Activated T-helper 1 cell treated with anti-CD3 and anti-CD28 coated beads, Interleukin-12 subunit alpha, Interleukin-12 subunit beta, Interleukin-2, Interleukin-4 antibody, amounts not matched to agents 30 ng/mL and 10 ng/mL and 1 ng/mL, durations not matched to agents 14 hours and 24 hours and 36 hours (primary cell): ENCODE measurements around the gene PLA2G6. TPM values are rescaled to one million over a fixed set of nuclear protein-coding genes. Genes with fewer than 3 reads are reported as not detected.
"Not testable (repeated sequence)": the region's sequence is repeated elsewhere in the genome, so short reads cannot be mapped to it uniquely, and the experiment has no call there.

Experiments used
- DNase-seq: peaks from one replicate; pipeline ENCODE4 v3.0.0; 2021; ENCODE audit warnings: low spot score
- H3K27ac Mint-ChIP-seq: one replicate; pipeline ENCODE4 v1.8.0; 2021; ENCODE audit warnings: mild to moderate bottlenecking, mixed read lengths
- H3K27me3 Mint-ChIP-seq: one replicate; pipeline ENCODE4 v1.8.0; 2022; ENCODE audit warnings: mild to moderate bottlenecking, moderate library complexity, mixed read lengths; ENCODE audit not compliant: insufficient read depth
- H3K36me3 Mint-ChIP-seq: one replicate; pipeline ENCODE4 v1.8.0; 2021; ENCODE audit warnings: low read depth, mixed read lengths
- H3K4me1 Mint-ChIP-seq: one replicate; pipeline ENCODE4 v1.8.0; 2021; ENCODE audit warnings: low read depth, mixed read lengths
- H3K4me3 Mint-ChIP-seq: one replicate; pipeline ENCODE4 v1.8.0; 2021; ENCODE audit warnings: mild to moderate bottlenecking, moderate library complexity, mixed read lengths
- H3K9me3 Mint-ChIP-seq: one replicate; pipeline ENCODE4 v1.8.0; 2021; ENCODE audit warnings: mixed read lengths
- intact Hi-C: fragments of 100-400 bp; cut with micrococcal nuclease; formaldehyde crosslinking; loops from one replicate; pipeline ENCODE4 v1.15.1; 2024
- total RNA-seq: library from RNA; stranded (reverse); gene quantifications from 2 replicates; pipeline ENCODE4 v1.2.3, GENCODE V29; 2022

PLA2G6 gene
- total RNA-seq, 1 donor from 2014 or later: 34.8 TPM

DNA sequence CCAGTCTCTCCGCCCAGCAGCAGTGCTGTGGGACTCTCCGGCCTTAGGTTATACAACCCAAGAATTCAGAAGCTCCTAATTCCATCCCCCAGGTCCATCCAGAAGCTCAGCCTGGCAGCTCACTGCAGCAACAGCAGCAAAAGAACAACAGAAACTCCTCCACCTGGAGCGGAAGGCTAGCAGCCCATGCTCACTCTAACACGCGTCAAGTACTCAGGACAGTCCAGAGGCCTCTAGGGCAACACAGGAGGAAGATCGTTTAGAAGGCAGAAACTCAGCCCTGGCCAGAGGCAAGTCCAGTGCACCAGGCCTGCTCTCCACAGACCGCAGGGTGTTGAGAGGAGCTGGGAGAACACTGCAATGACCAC is 17.1 kb downstream of the PLA2G6 start:
- DNase-seq: no peak
- no peaks in the 10 kb centered on the region for H3K27me3 Mint-ChIP-seq
- no peak overlapping the region for H3K4me3 Mint-ChIP-seq
- no peaks in the 10 kb centered on the region for H3K9me3 Mint-ChIP-seq
- peaks cover 9% of the 10 kb centered on the region for H3K36me3 Mint-ChIP-seq
- H3K27ac Mint-ChIP-seq: no peak overlapping the region
- H3K4me1 Mint-ChIP-seq: peaks cover 13% of the 10 kb centered on the region
- intact Hi-C loops: no loop called here

DNA sequence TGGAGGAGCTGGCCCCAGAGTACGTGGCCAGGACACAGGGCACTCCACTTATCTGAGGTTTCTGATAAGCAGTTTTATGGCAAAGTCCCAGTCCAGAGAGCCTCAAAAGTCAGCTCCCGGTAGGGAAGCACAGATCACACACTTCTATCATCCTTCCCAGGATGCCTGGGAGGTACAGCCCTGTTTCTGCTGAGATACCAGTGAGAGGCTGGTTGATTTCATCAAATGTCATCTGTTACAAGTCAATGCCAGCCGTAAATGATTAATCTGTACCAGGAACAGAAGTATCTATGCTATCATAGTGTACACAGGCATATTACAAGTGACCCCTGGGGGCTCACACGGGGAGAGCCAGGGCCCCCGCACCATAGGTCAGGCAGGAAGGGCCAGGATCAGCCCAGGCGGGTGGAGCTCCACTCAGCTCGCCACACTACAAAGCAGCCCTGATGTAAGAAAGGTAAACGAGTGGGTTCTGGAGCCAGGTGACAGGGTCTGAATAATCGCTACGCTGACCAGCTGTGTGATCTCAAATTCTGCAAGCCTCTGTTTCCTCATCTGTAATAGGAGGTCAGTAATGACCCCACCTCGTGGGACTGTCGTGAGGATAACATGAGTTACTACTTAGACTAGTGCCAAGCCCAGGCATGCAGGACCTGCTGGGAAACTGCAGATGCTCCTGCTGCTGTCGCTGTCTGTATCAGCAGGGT is 17.6 kb downstream of the PLA2G6 start:
- intact Hi-C loops: no loop called here
- DNase-seq: no peak
- Mint-ChIP-seq H3K27me3 (no peaks in the 10 kb centered on the region), H3K4me3 (no peak overlapping the region), H3K4me1 (peaks cover 13% of the 10 kb centered on the region), H3K36me3 (peaks cover 9% of the 10 kb centered on the region), H3K9me3 (no peaks in the 10 kb centered on the region), H3K27ac (no peak overlapping the region)

DNA sequence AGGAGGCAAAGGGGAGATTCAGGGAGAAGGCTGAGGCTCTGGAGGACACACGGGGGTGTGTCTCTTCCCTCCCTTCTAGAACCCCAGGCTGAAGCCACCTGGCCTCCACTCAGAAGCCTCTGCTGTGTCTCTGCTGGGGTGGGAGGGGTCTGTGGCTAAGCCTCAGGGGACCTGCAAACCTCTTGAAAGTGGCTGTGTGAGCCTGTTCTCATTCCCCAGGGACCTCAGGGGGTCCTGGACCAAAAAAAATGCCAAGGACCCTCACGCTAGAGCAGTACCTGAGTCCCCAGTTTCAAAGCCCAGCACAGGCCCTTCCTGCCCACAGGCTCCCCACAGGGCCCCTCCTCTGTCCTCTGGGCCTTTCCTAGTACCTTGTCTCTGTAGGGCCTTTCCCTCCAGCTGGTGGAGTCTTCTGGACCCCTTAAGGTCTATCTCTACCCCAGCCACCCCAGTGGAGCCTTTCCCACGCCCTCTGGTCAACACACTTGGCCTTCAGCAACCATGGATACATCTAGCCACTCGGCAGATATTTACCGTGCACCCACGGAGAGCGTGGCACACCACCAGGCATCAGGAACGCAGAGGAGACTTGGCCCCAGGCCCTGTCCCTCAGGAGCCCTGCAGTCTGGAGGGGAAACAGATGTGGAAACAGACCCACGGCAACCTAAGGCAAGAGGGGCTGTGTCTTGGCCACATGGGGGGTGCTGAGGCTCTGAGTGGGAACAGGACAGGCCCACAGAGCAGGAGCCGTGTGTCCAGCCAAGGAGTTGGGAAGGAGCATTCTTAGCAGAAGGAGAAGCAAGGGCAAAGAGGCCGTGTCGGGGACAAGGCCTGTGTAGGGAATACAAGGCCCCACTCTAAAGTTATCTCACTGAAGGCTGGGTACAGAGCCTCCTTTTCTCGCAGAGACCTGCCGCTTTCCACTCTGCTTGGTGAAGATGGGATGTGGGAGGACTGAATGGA is 18.5 kb downstream of the PLA2G6 start:
- peaks cover 13% of the 10 kb centered on the region for H3K4me1 Mint-ChIP-seq
- H3K4me3 Mint-ChIP-seq: no peak overlapping the region
- H3K36me3 Mint-ChIP-seq: peaks cover 9% of the 10 kb centered on the region
- no peak overlapping the region for H3K27ac Mint-ChIP-seq
- no peak for DNase-seq
- H3K27me3 Mint-ChIP-seq: no peaks in the 10 kb centered on the region
- H3K9me3 Mint-ChIP-seq: no peaks in the 10 kb centered on the region
- intact Hi-C loops: no loop called here

DNA sequence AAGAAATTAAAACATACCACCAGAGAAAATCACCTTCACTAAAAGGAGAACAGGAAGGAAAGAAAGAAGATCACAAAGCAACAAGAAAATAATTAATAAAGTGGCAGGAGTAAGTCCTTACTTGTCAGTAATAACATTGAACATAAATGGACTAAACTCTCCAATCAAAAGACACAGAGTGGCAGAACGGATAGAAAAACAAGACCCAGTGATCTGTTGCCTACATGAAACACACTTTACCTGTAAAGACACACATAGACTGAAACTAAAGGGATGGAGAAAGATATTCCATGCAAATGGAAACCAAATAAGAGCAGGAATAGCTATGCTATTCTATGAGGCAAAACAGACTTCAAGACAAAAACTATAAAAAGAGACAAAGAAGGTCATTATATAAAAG is 25.9 kb downstream of the PLA2G6 start:
- H3K4me3 Mint-ChIP-seq: no peak overlapping the region
- DNase-seq: no peak
- no peaks in the 10 kb centered on the region for H3K4me1 Mint-ChIP-seq
- H3K9me3 Mint-ChIP-seq: no peaks in the 10 kb centered on the region
- intact Hi-C loops: no loop called here
- H3K36me3 Mint-ChIP-seq: no peaks in the 10 kb centered on the region
- no peaks in the 10 kb centered on the region for H3K27me3 Mint-ChIP-seq
- H3K27ac Mint-ChIP-seq: no peak overlapping the region

DNA sequence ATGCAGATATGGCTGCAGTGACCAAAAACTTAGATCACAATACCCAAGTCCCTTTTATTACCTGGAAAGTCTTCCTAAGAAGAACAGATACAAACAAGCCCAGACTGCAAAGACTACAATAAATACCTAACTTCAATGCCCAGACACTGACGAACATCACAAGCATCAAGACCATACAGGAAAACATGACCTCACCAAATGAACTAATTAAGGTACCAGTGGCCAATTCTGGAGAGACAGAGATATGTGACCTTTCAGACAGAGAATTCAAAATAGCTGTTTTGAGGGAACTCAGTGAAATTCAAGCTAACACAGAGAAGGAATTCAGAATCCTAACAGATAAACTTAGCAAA is 27.1 kb downstream of the PLA2G6 start:
- H3K4me1 Mint-ChIP-seq, H3K27me3 Mint-ChIP-seq, H3K9me3 Mint-ChIP-seq, DNase-seq, intact Hi-C loops, H3K36me3 Mint-ChIP-seq, H3K4me3 Mint-ChIP-seq, H3K27ac Mint-ChIP-seq: not testable (repeated sequence)

DNA sequence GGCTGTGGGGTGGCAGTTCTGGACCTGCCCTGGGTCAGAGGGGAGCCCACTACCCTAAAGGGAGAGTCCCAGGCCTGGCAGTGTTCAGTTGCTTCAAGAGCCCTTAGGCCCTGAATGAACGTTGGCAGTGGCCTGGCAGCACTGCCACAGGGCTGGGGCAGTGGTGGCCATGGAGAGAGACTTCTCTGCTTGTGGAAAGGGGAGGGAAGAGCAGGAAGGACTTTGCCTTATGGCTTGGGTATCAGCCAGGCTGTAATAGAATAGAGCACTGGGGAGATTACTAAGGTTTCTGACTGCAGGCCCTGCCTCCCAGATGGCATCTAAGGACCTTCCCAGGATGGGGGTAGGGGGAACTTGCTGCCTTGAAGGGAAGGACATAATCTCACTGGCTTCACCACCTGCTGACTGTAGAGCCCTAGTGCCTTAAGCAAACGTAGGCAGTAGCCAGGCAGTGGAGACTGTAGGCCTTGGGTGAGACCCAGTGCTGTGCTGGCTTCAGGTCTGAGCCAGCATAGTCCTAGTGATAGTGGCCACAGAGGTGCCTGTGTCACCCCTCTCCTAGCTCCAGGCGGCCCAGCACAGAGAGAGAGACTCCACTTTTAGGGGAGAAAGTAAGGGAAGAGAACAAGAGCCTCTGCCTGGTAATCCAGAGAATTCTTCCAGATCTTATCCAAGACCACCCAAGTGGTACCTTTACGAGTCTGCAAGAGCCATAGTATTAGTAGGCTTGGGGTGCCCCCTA is 27.6 kb downstream of the PLA2G6 start:
- H3K27me3 Mint-ChIP-seq: no peaks in the 10 kb centered on the region
- intact Hi-C loops: no loop called here
- DNase-seq: no peak

DNA sequence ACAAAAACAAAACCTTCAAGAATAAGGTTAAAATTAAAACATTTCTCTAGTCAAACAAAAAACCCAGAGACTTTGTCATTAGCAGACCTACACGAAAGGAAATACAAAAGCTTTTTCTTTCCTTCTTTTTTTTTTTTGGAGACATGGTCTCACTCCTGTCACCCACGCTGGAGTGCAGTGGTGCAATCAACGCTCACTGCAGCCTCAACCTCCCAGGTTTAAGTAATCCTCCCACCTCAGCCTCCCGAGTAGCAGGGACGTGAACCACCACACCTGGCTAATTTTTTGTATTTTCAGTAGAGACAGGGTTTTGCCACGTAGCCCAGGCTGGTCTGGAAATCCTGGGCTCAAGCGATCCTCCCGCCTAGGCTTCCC is 30.5 kb downstream of the PLA2G6 start:
- H3K4me3 Mint-ChIP-seq: no peak overlapping the region
- intact Hi-C loops: no loop called here
- H3K27me3 Mint-ChIP-seq: peaks cover 1% of the 10 kb centered on the region
- peaks cover 10% of the 10 kb centered on the region for H3K4me1 Mint-ChIP-seq
- peaks cover 7% of the 10 kb centered on the region for H3K36me3 Mint-ChIP-seq
- H3K9me3 Mint-ChIP-seq: no peaks in the 10 kb centered on the region
- H3K27ac Mint-ChIP-seq: no peak overlapping the region
- no peak for DNase-seq

More for the DNA sequence above, 27.6 kb downstream of the PLA2G6 start:
- no peaks in the 10 kb centered on the region for H3K36me3 Mint-ChIP-seq
- H3K4me3 Mint-ChIP-seq: no peak overlapping the region
- H3K9me3 Mint-ChIP-seq: no peaks in the 10 kb centered on the region
- H3K27ac Mint-ChIP-seq: no peak overlapping the region
- H3K4me1 Mint-ChIP-seq: no peaks in the 10 kb centered on the region

DNA sequence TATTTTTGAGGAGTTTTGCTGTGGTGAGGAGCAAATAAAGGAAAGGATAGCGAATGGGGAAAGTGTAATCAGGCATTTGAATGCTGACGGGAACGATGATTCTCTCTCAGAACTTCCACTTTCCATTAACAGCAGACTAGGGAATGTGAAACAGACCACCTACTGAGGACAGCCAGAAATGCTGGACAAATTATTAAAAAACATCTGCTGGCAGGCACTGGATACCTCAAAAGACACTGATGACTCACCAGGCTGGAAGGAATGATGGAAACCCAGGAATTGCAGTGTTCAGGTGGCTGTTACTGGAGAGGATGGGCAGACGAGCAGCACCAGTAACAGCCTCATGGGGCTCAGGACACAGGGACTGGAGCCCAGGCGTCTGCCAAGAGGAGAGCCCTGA is 33.4 kb downstream of the PLA2G6 start:
- H3K4me3 Mint-ChIP-seq: no peak overlapping the region
- H3K27me3 Mint-ChIP-seq: peaks cover 1% of the 10 kb centered on the region
- no peaks in the 10 kb centered on the region for H3K9me3 Mint-ChIP-seq
- no peak for DNase-seq
- no peak overlapping the region for H3K27ac Mint-ChIP-seq
- H3K4me1 Mint-ChIP-seq: peaks cover 14% of the 10 kb centered on the region
- intact Hi-C loops: no loop called here
- H3K36me3 Mint-ChIP-seq: peaks cover 9% of the 10 kb centered on the region

DNA sequence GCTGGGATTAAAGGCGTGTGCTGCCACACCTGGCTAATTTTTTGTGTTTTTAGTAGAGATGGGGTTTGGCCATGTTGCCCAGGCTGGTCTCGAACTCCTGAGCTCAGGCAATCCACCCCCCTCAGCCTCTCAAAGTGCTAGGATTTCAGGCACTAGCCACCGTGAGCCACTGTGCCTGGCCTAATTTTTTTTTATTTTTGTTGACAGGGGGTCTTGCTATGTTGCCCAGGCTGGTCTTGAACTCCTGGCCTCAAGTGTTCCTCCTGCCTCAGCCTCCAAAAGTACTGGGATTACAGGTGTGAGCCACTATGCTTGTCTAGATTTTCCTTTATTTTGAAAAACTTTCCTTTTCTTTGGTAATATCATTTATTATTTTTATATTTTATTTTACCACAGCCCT is 35.5 kb downstream of the PLA2G6 start:
- H3K4me3 Mint-ChIP-seq, H3K27me3 Mint-ChIP-seq, DNase-seq, H3K27ac Mint-ChIP-seq, H3K36me3 Mint-ChIP-seq, intact Hi-C loops, H3K9me3 Mint-ChIP-seq: not testable (repeated sequence)
- peaks cover 15% of the 10 kb centered on the region for H3K4me1 Mint-ChIP-seq

DNA sequence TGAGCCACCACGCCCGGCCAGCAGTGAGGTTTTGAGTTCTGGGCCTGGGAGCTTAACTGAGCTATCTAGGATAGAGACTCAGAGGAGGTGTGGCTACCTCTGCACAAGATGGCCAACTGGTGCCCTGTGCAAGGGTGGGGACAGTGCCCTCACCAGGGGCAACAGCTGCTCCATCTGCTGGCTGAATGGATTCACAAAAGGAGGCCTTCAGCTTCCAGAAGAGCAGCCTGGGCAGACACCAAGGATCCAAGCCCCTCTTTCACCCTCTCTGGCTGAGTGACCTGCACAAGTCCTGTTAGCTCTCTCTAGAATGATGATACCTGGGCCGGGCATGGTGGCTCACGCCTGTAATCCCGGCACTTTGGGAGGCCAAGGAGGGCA is 37.6 kb downstream of the PLA2G6 start:
- no peak overlapping the region for H3K4me3 Mint-ChIP-seq
- H3K27me3 Mint-ChIP-seq: peaks cover 1% of the 10 kb centered on the region
- H3K9me3 Mint-ChIP-seq: no peaks in the 10 kb centered on the region
- intact Hi-C loops: no loop called here
- H3K27ac Mint-ChIP-seq: no peak overlapping the region
- H3K4me1 Mint-ChIP-seq: peaks cover 15% of the 10 kb centered on the region
- DNase-seq: no peak
- peaks cover 9% of the 10 kb centered on the region for H3K36me3 Mint-ChIP-seq

DNA sequence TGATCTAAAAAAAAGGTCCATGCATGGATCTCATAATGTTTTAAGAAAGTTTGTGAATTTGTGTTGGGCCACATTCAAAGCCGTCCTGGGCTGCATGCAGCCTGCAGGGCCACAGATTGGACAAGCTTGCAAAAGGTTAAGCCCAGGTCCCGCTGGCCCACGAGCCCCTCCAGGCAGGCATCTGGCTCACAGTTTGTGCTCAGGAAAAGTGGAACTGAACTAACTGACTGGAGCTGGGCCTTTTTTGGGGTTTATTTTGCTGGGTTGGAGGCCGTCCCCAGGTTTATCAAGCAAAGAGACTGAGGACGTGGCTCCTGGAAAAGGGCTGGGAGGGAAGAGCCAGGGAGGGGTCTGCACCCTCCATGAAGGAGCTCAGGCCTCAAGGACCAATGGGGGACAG is 39.0 kb downstream of the PLA2G6 start:
- peaks cover 8% of the 10 kb centered on the region for H3K4me1 Mint-ChIP-seq
- H3K27ac Mint-ChIP-seq: no peak overlapping the region
- peaks cover 6% of the 10 kb centered on the region for H3K36me3 Mint-ChIP-seq
- intact Hi-C loops: no loop called here
- DNase-seq: no peak
- H3K4me3 Mint-ChIP-seq: no peak overlapping the region
- H3K27me3 Mint-ChIP-seq: no peaks in the 10 kb centered on the region
- H3K9me3 Mint-ChIP-seq: no peaks in the 10 kb centered on the region

DNA sequence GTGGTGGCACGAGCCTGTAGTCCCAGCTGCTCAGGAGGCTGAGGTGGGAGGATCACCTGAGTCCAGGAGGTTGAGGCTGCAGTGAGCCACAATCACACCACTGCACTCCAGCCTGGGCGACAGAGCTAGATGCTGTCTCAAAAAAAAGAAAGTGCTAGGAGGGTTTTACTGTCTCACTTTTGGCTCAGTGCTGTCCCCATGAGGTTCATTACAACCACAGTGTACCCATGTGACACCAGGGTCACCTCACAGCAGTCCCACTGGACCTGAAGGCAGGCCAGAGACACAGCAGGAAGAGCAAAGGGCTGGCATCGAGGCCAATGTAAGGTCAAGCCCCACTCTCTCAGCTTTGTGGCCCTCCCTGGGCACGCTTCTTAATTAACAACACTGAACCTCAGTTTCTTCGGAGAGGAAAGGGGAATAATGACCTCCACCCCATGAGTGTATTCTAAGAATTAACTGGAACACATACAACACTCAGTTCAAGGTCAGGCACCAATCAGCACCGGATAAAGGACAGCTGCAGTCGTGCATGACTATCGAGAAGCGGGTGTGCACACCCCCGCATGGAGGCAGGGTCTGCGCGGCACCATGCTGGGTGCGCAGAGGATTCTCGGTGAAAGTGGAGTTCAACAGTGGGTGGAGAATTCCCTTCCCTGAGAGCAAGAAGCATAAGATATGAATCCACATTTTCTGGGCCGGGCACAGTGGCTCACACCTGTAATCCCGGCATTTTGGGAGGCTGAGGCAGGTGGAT is 40.2 kb downstream of the PLA2G6 start:
- Mint-ChIP-seq H3K4me3 (no peak overlapping the region), H3K9me3 (no peaks in the 10 kb centered on the region), H3K4me1 (peaks cover 5% of the 10 kb centered on the region), H3K27me3 (no peaks in the 10 kb centered on the region), H3K36me3 (peaks cover 6% of the 10 kb centered on the region), H3K27ac (no peak overlapping the region)
- intact Hi-C loops: no loop called here
- DNase-seq: no peak
